ENCODE measurements around the gene SHC3.

SHC3 gene

DNA sequence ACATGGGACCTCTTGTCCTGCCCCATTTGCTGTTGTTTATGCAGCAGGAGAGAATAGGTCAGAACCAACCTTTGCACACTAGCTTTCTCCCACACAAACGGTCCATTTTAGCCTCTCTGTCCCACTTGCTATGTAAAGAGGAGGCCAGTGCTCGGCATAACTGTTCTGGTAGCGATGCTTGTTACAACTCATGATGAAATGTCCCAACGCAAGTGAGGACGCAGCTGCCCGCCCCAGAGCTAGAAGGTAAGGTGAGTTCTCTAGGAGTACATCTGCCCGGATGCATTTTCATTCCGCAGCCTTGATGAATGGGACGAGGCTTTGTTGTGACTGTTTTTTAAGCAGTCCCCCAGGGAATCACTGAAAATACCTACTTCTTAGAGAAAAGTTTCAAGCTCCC lies 173.3 kb downstream of the SHC3 start:
- H4K12ac ChIP-seq (ENCODE audit: low read depth, low read length) = no peak overlapping the region
- no peak for DNase-seq
- H3K4me1 ChIP-seq (ENCODE audit: control insufficient read depth in 1 of 2, insufficient read depth in 2 of 2, low read length in 2 of 2) = peaks cover 2 to 3% of the 10 kb centered on the region in 2 experiments
- no peak overlapping the region for H2AFZ ChIP-seq (ENCODE audit: insufficient read depth, low read length, poor library complexity)
- peaks cover 24 to 32% of the 10 kb centered on the region in 2 experiments for H3K36me3 ChIP-seq (ENCODE audit: control insufficient read depth in 1 of 2, insufficient read depth in 2 of 2, low read length in 2 of 2)
- peaks cover 4% of the 10 kb centered on the region for H3K9me3 ChIP-seq (ENCODE audit: insufficient read depth, low read depth, low read length)
- no peak overlapping the region for H2AK5ac ChIP-seq (ENCODE audit: low read length)
- H3K4me3 ChIP-seq (ENCODE audit: low read depth, low read length) = no peak overlapping the region
- H3K23ac ChIP-seq (ENCODE audit: low read length) = no peak overlapping the region
- no CpG with 5 or more reads among the region's 9 CpGs for WGBS (ENCODE audit: extremely low coverage, insufficient coverage, insufficient read length)
- H4K91ac ChIP-seq (ENCODE audit: low read depth, low read length) = no peak overlapping the region
- H3K79me1 ChIP-seq (ENCODE audit: low read length) = peaks cover 2% of the 10 kb centered on the region
- no peak overlapping the region for H4K8ac ChIP-seq (ENCODE audit: low read depth, low read length)
- no peak overlapping the region for H3K27ac ChIP-seq (ENCODE audit: low read depth, low read length)
- H3K9ac ChIP-seq (ENCODE audit: low read length) = no peak overlapping the region
- H2BK5ac ChIP-seq (ENCODE audit: low read depth, low read length, poor library complexity) = no peak overlapping the region
- H2BK12ac ChIP-seq (ENCODE audit: low read length) = no peak overlapping the region
- no peak overlapping the region for H3K14ac ChIP-seq (ENCODE audit: low read length)
- H3K4me2 ChIP-seq (ENCODE audit: low read length) = no peak overlapping the region
- no peaks in the 10 kb centered on the region for H3K27me3 ChIP-seq (ENCODE audit: insufficient read depth, low read length)
- no peak overlapping the region for H2BK120ac ChIP-seq (ENCODE audit: insufficient read depth, low read length, poor library complexity)
- no peak overlapping the region for H3K4ac ChIP-seq (ENCODE audit: low read depth, low read length)
- no peaks in the 10 kb centered on the region for H3K79me2 ChIP-seq (ENCODE audit: control insufficient read depth, insufficient read depth, low read length, poor library complexity)
- no peak overlapping the region for H3K18ac ChIP-seq (ENCODE audit: low read length)

DNA sequence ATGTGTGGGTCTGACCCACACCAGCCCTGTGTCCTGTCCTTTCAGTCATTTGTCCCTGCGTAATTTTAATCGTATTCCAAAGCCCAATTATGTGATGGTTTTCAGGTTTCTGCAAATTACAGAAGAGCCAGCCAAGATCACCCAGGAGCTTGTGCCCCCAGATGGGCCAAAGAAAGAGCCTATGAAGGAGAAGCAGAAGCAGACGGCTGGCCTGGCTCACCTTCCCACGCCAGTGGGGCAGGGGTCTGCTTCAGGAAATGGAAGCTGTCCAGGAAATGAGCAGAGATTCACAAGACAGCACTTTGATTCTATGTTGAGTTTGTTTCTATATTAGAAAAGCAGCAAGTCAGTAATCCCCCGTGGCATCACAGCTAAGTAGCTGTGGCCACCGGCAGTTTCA lies 175.6 kb downstream of the SHC3 start:
- H2AFZ ChIP-seq (ENCODE audit: insufficient read depth, low read length, poor library complexity) = no peak overlapping the region
- H3K36me3 ChIP-seq (ENCODE audit: control insufficient read depth in 1 of 2, insufficient read depth in 2 of 2, low read length in 2 of 2) = peaks cover 26 to 45% of the 10 kb centered on the region in 2 experiments
- no peak for DNase-seq
- no peak overlapping the region for H4K12ac ChIP-seq (ENCODE audit: low read depth, low read length)
- H2BK120ac ChIP-seq (ENCODE audit: insufficient read depth, low read length, poor library complexity) = no peak overlapping the region
- H4K91ac ChIP-seq (ENCODE audit: low read depth, low read length) = no peak overlapping the region
- H3K4ac ChIP-seq (ENCODE audit: low read depth, low read length) = no peak overlapping the region
- no peak overlapping the region for H4K8ac ChIP-seq (ENCODE audit: low read depth, low read length)
- H3K4me3 ChIP-seq (ENCODE audit: low read depth, low read length) = no peak overlapping the region
- no peak overlapping the region for H2AK5ac ChIP-seq (ENCODE audit: low read length)
- no peaks in the 10 kb centered on the region for H3K79me2 ChIP-seq (ENCODE audit: control insufficient read depth, insufficient read depth, low read length, poor library complexity)
- H3K14ac ChIP-seq (ENCODE audit: low read length) = no peak overlapping the region
- H2BK12ac ChIP-seq (ENCODE audit: low read length) = no peak overlapping the region
- no peak overlapping the region for H2BK5ac ChIP-seq (ENCODE audit: low read depth, low read length, poor library complexity)
- H3K9ac ChIP-seq (ENCODE audit: low read length) = no peak overlapping the region
- H3K27ac ChIP-seq (ENCODE audit: low read depth, low read length) = no peak overlapping the region
- WGBS (ENCODE audit: extremely low coverage, insufficient coverage, insufficient read length) = no CpG with 5 or more reads among the region's 6 CpGs
- peaks cover 4 to 5% of the 10 kb centered on the region in 2 experiments for H3K4me1 ChIP-seq (ENCODE audit: control insufficient read depth in 1 of 2, insufficient read depth in 2 of 2, low read length in 2 of 2)
- peaks cover 2% of the 10 kb centered on the region for H3K79me1 ChIP-seq (ENCODE audit: low read length)
- H3K4me2 ChIP-seq (ENCODE audit: low read length) = no peak overlapping the region
- peaks cover 2% of the 10 kb centered on the region for H3K9me3 ChIP-seq (ENCODE audit: insufficient read depth, low read depth, low read length)
- H3K18ac ChIP-seq (ENCODE audit: low read length) = no peak overlapping the region
- no peaks in the 10 kb centered on the region for H3K27me3 ChIP-seq (ENCODE audit: insufficient read depth, low read length)
- H3K23ac ChIP-seq (ENCODE audit: low read length) = no peak overlapping the region

DNA sequence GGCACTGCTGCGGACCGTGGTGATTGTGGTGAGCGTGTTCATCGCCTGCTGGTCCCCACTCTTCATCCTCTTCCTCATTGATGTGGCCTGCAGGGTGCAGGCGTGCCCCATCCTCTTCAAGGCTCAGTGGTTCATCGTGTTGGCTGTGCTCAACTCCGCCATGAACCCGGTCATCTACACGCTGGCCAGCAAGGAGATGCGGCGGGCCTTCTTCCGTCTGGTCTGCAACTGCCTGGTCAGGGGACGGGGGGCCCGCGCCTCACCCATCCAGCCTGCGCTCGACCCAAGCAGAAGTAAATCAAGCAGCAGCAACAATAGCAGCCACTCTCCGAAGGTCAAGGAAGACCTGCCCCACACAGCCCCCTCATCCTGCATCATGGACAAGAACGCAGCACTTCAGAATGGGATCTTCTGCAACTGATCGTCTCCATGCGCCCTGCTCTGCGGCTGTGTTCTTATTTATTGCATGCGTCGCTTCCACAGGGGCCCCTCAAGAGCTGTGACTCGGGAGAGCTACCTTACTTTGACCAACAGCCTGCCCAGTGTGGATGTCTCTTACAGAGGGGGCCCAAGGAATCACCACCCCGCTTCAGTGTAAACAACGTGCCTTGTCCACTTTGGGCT lies 176.6 kb downstream of the SHC3 start:
- H4K91ac ChIP-seq (ENCODE audit: low read depth, low read length) = no peak overlapping the region
- H3K9me3 ChIP-seq (ENCODE audit: insufficient read depth, low read depth, low read length) = peaks cover 2% of the 10 kb centered on the region
- H4K12ac ChIP-seq (ENCODE audit: low read depth, low read length) = no peak overlapping the region
- DNase-seq = no peak
- WGBS (ENCODE audit: extremely low coverage, insufficient coverage, insufficient read length) = no CpG with 5 or more reads among the region's 27 CpGs
- H2BK12ac ChIP-seq (ENCODE audit: low read length) = no peak overlapping the region
- H3K4me1 ChIP-seq (ENCODE audit: control insufficient read depth in 1 of 2, insufficient read depth in 2 of 2, low read length in 2 of 2) = peaks cover 4 to 5% of the 10 kb centered on the region in 2 experiments
- no peak overlapping the region for H3K14ac ChIP-seq (ENCODE audit: low read length)
- H2BK5ac ChIP-seq (ENCODE audit: low read depth, low read length, poor library complexity) = no peak overlapping the region
- no peak overlapping the region for H2AFZ ChIP-seq (ENCODE audit: insufficient read depth, low read length, poor library complexity)
- H3K36me3 ChIP-seq (ENCODE audit: control insufficient read depth in 1 of 2, insufficient read depth in 2 of 2, low read length in 2 of 2) = peaks cover 31 to 53% of the 10 kb centered on the region in 2 experiments
- no peak overlapping the region for H2BK120ac ChIP-seq (ENCODE audit: insufficient read depth, low read length, poor library complexity)
- peaks cover 2% of the 10 kb centered on the region for H3K79me1 ChIP-seq (ENCODE audit: low read length)
- H4K8ac ChIP-seq (ENCODE audit: low read depth, low read length) = no peak overlapping the region
- no peak overlapping the region for H2AK5ac ChIP-seq (ENCODE audit: low read length)
- H3K4me2 ChIP-seq (ENCODE audit: low read length) = no peak overlapping the region
- no peak overlapping the region for H3K27ac ChIP-seq (ENCODE audit: low read depth, low read length)
- H3K18ac ChIP-seq (ENCODE audit: low read length) = no peak overlapping the region
- H3K23ac ChIP-seq (ENCODE audit: low read length) = no peak overlapping the region
- no peak overlapping the region for H3K9ac ChIP-seq (ENCODE audit: low read length)
- H3K27me3 ChIP-seq (ENCODE audit: insufficient read depth, low read length) = no peaks in the 10 kb centered on the region
- H3K79me2 ChIP-seq (ENCODE audit: control insufficient read depth, insufficient read depth, low read length, poor library complexity) = no peaks in the 10 kb centered on the region
- H3K4me3 ChIP-seq (ENCODE audit: low read depth, low read length) = no peak overlapping the region
- no peak overlapping the region for H3K4ac ChIP-seq (ENCODE audit: low read depth, low read length)

DNA sequence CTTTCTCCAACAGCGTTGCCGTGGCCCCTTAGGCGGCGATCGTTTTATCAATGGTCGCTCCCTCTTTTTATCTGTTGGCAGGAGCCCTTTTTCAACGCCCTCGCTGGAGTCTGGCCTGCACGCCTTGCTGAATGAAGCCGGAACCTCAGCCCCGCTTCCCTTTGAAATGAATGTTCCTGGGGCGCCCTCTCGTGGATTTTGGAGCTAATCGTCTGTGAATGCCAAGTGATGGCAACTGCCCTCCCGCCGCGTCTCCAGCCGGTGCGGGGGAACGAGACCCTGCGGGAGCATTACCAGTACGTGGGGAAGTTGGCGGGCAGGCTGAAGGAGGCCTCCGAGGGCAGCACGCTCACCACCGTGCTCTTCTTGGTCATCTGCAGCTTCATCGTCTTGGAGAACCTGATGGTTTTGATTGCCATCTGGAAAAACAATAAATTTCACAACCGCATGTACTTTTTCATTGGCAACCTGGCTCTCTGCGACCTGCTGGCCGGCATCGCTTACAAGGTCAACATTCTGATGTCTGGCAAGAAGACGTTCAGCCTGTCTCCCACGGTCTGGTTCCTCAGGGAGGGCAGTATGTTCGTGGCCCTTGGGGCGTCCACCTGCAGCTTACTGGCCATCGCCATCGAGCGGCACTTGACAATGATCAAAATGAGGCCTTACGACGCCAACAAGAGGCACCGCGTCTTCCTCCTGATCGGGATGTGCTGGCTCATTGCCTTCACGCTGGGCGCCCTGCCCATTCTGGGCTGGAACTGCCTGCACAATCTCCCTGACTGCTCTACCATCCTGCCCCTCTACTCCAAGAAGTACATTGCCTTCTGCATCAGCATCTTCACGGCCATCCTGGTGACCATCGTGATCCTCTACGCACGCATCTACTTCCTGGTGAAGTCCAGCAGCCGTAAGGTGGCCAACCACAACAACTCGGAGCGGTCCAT lies 177.4 kb downstream of the SHC3 start:
- Histone ChIP-seq H4K12ac (ENCODE audit: low read depth, low read length) (no peak overlapping the region), H3K14ac (ENCODE audit: low read length) (no peak overlapping the region), H3K79me2 (ENCODE audit: control insufficient read depth, insufficient read depth, low read length, poor library complexity) (no peaks in the 10 kb centered on the region), H2AK5ac (ENCODE audit: low read length) (no peak overlapping the region), H3K9me3 (ENCODE audit: insufficient read depth, low read depth, low read length) (peaks cover 2% of the 10 kb centered on the region), H3K4me3 (ENCODE audit: low read depth, low read length) (no peak overlapping the region), H2AFZ (ENCODE audit: insufficient read depth, low read length, poor library complexity) (peak overlapping the region; percentile 44), H3K4me2 (ENCODE audit: low read length) (no peak overlapping the region), H3K18ac (ENCODE audit: low read length) (peak overlapping the region; percentile 80), H3K23ac (ENCODE audit: low read length) (no peak overlapping the region), H3K4ac (ENCODE audit: low read depth, low read length) (no peak overlapping the region), H3K9ac (ENCODE audit: low read length) (no peak overlapping the region), H3K27me3 (ENCODE audit: insufficient read depth, low read length) (no peaks in the 10 kb centered on the region), H3K27ac (ENCODE audit: low read depth, low read length) (no peak overlapping the region), H3K4me1 (ENCODE audit: control insufficient read depth in 1 of 2, insufficient read depth in 2 of 2, low read length in 2 of 2) (peaks cover 4 to 5% of the 10 kb centered on the region in 2 experiments), H4K91ac (ENCODE audit: low read depth, low read length) (peak overlapping the region; percentile 57), H3K79me1 (ENCODE audit: low read length) (peaks cover 2% of the 10 kb centered on the region), H3K36me3 (ENCODE audit: control insufficient read depth in 1 of 2, insufficient read depth in 2 of 2, low read length in 2 of 2) (peaks cover 36 to 59% of the 10 kb centered on the region in 2 experiments), H4K8ac (ENCODE audit: low read depth, low read length) (peak overlapping the region; percentile 13), H2BK120ac (ENCODE audit: insufficient read depth, low read length, poor library complexity) (no peak overlapping the region), H2BK12ac (ENCODE audit: low read length) (peak overlapping the region; percentile 51), H2BK5ac (ENCODE audit: low read depth, low read length, poor library complexity) (no peak overlapping the region)
- no CpG with 5 or more reads among the region's 52 CpGs for WGBS (ENCODE audit: extremely low coverage, insufficient coverage, insufficient read length)
- DNase-seq = peak; percentile 73 to 93

All from trophoblast cell (in vitro differentiated cells and primary cell).